ENCODE measurements around the gene PSME1. TPM values are rescaled to one million over a fixed set of nuclear protein-coding genes. Genes with fewer than 3 reads are reported as not detected.

Gene PSME1
- polyA plus RNA-seq, 1 donor from 2014 or later = 55.8 TPM

DNA sequence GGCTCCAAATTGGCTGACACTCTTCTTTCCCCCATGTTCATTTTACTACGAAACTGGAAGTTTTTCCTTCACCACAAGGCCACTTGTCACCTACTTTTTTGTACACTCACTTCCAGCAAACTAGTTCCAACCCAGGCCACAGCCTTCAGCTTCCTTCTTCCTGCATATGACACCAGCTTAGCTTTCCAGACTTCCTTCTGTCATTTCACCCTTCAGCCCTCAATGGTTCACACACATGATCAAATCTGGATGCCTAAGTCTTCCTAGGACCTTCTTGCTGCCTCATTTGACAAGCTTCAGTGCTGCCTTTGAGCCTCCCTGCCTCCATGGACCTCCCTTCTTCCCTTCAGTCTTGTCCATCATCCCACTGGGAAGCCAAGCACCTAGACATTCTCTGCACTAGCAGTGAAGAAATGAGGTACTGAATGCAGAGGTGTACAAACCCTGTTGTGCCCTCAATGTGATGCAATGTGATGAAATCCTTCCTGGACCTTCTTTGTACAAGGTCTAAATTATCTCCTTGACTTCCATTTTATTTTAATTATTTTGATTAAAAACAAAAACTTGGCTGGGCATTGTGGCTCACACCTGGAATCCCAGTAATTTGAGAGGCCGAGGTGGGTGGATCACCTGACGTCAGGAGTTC lies 31.6 kb downstream of the PSME1 start:
- Histone ChIP-seq H3K9me2 (ENCODE audit: insufficient read depth, low read length) (no peaks in the 10 kb centered on the region), H2AFZ (ENCODE audit: low read depth, low read length) (no peak overlapping the region), H3K27ac (ENCODE audit: low read length) (no peak overlapping the region), H3K9ac (ENCODE audit: low read length) (no peak overlapping the region), H3K4me2 (ENCODE audit: low read length) (no peak overlapping the region), H3K9me3 (ENCODE audit: low read length) (no peaks in the 10 kb centered on the region), H3K79me2 (replicated peaks; ENCODE audit: insufficient read depth, low read length) (no peaks in the 10 kb centered on the region), H3K36me3 (ENCODE audit: insufficient read depth, low read length) (no peaks in the 10 kb centered on the region), H4K20me1 (ENCODE audit: insufficient read depth) (no peaks in the 10 kb centered on the region), H3K27me3 (ENCODE audit: insufficient read depth, low read depth, low read length) (no peaks in the 10 kb centered on the region), H3F3A (ENCODE audit: insufficient read depth, low read length, poor library complexity, severe bottlenecking) (no peaks in the 10 kb centered on the region), H3K4me3 (ENCODE audit: low read length) (no peak overlapping the region)
- TF ChIP-seq SMC3 (conservative IDR thresholded peaks at IDR 0.05; ENCODE audit: poor library complexity) = no peak
- no peak for TF ChIP-seq RAD21 (conservative IDR thresholded peaks at IDR 0.05)
- TF ChIP-seq POLR2AphosphoS5 (IDR thresholded peaks at IDR 0.05) = no peak
- no peak for TF ChIP-seq EP300 (conservative IDR thresholded peaks at IDR 0.05; ENCODE audit: poor library complexity, severe bottlenecking)
- TF ChIP-seq MXI1 (conservative IDR thresholded peaks at IDR 0.05; ENCODE audit: poor library complexity, severe bottlenecking) = no peak

DNA sequence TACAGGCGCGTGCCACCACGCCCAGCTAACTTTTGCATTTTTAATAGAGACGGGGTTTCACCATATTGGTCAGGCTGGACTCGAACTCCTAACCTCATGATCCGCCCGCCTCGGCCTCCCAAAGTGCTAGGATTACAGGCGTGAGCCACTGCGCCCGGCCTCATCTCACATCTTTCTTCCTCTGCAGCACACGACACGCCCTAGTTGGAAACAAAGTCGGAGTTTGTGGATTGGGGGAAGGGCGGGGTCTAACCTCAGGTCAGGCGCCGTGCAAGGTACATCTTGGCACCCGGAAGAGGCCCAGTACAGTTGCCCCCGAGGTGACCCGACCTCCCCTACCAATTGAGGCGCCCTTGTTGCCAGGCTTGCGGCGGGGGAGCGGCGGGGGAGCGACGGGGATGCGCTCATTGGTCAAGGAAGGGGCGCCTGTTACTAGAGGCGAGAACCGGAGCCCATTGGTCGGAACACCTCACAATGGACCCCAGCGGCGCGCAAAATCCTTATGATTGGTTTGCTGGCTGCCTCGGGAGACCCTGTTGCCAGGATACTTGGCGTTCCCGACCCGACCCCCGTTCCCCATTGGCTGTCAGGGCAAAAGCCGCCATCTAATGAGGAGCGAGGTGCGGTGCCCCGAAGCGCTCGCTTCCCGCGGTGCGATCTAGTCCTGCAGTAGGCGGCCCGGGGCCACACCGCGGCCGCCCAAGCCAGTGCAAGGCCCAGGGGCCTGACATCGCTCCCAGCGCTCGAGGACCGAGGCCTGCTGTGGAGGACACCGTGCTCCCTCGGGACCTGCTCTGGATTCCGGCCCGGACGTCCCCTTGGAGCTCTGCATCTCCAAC lies 35.6 kb downstream of the PSME1 start, which contains the start of gene REC8:
Gene REC8, plus strand, starts transcription at position 659 of the 839 bp plus-strand sequence. CDS start 473 bp downstream, outside the sequence.
- Histone ChIP-seq H3K4me3 (ENCODE audit: low read length) (peak within 1 kb of the TSS; percentile 66), H2AFZ (ENCODE audit: low read depth, low read length) (no peak within 1 kb of the TSS)
- TF ChIP-seq TAF1 (IDR thresholded peaks at IDR 0.05; ENCODE audit: low read depth) = no peak
- no peak for TF ChIP-seq SMC3 (conservative IDR thresholded peaks at IDR 0.05; ENCODE audit: poor library complexity)
- TF ChIP-seq, protein P1, sequence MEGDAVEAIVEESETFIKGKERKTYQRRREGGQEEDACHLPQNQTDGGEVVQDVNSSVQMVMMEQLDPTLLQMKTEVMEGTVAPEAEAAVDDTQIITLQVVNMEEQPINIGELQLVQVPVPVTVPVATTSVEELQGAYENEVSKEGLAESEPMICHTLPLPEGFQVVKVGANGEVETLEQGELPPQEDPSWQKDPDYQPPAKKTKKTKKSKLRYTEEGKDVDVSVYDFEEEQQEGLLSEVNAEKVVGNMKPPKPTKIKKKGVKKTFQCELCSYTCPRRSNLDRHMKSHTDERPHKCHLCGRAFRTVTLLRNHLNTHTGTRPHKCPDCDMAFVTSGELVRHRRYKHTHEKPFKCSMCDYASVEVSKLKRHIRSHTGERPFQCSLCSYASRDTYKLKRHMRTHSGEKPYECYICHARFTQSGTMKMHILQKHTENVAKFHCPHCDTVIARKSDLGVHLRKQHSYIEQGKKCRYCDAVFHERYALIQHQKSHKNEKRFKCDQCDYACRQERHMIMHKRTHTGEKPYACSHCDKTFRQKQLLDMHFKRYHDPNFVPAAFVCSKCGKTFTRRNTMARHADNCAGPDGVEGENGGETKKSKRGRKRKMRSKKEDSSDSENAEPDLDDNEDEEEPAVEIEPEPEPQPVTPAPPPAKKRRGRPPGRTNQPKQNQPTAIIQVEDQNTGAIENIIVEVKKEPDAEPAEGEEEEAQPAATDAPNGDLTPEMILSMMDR (IDR thresholded peaks at IDR 0.05; ENCODE audit: poor library complexity, severe bottlenecking) = no peak
- no peak for TF ChIP-seq RAD21 (conservative IDR thresholded peaks at IDR 0.05)
- TF ChIP-seq, protein P2, sequence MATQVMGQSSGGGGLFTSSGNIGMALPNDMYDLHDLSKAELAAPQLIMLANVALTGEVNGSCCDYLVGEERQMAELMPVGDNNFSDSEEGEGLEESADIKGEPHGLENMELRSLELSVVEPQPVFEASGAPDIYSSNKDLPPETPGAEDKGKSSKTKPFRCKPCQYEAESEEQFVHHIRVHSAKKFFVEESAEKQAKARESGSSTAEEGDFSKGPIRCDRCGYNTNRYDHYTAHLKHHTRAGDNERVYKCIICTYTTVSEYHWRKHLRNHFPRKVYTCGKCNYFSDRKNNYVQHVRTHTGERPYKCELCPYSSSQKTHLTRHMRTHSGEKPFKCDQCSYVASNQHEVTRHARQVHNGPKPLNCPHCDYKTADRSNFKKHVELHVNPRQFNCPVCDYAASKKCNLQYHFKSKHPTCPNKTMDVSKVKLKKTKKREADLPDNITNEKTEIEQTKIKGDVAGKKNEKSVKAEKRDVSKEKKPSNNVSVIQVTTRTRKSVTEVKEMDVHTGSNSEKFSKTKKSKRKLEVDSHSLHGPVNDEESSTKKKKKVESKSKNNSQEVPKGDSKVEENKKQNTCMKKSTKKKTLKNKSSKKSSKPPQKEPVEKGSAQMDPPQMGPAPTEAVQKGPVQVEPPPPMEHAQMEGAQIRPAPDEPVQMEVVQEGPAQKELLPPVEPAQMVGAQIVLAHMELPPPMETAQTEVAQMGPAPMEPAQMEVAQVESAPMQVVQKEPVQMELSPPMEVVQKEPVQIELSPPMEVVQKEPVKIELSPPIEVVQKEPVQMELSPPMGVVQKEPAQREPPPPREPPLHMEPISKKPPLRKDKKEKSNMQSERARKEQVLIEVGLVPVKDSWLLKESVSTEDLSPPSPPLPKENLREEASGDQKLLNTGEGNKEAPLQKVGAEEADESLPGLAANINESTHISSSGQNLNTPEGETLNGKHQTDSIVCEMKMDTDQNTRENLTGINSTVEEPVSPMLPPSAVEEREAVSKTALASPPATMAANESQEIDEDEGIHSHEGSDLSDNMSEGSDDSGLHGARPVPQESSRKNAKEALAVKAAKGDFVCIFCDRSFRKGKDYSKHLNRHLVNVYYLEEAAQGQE (IDR thresholded peaks at IDR 0.05; ENCODE audit: borderline replicate concordance) = peak; percentile 12
- TF ChIP-seq EZH2 (IDR thresholded peaks at IDR 0.05; ENCODE audit: borderline replicate concordance, insufficient read depth, low read length, poor library complexity, severe bottlenecking) = no peak
- no peak for TF ChIP-seq MXI1 (conservative IDR thresholded peaks at IDR 0.05; ENCODE audit: poor library complexity, severe bottlenecking)
- no peak for TF ChIP-seq EP300 (conservative IDR thresholded peaks at IDR 0.05; ENCODE audit: poor library complexity, severe bottlenecking)
- TF ChIP-seq POLR2AphosphoS5 (IDR thresholded peaks at IDR 0.05) = peak; percentile 29

More for the DNA sequence above, 35.6 kb downstream of the PSME1 start, which contains the start of gene REC8:
- H3K4me2 ChIP-seq (ENCODE audit: low read length) = no peak within 1 kb of the TSS
- no peaks in the 10 kb centered on the region for H3K27me3 ChIP-seq (ENCODE audit: insufficient read depth, low read depth, low read length)
- peak within 1 kb of the TSS; percentile 9 for H3K27ac ChIP-seq (ENCODE audit: low read length)
- H3K9ac ChIP-seq (ENCODE audit: low read length) = peak within 1 kb of the TSS; percentile 36
- no peaks in the 10 kb centered on the region for H3F3A ChIP-seq (ENCODE audit: insufficient read depth, low read length, poor library complexity, severe bottlenecking)
- no peaks in the 10 kb centered on the region for H3K9me2 ChIP-seq (ENCODE audit: insufficient read depth, low read length)
- no peaks in the 10 kb centered on the region for H4K20me1 ChIP-seq (ENCODE audit: insufficient read depth)
- no peaks in the 10 kb centered on the region for H3K36me3 ChIP-seq (ENCODE audit: insufficient read depth, low read length)
- H3K9me3 ChIP-seq (ENCODE audit: low read length) = no peaks in the 10 kb centered on the region
- H3K79me2 ChIP-seq (replicated peaks; ENCODE audit: insufficient read depth, low read length) = no peaks in the 10 kb centered on the region

Data from neural cell (in vitro differentiated cells).